Activated CD4-positive, CD25-positive, alpha-beta regulatory T cell treated with anti-CD3 and anti-CD28 coated beads, Interleukin-2, amount 50 U/mL, for 24 hours (primary cell): ENCODE data around the gene NRCAM.
A peak's percentile ranks its signal among the peaks of the same experiment; 100 is the strongest.

Experiments used
- ATAC-seq, 2 donors: fragments of 150-1000 bp; cut with Tn5 transposase; one replicate each; pipeline ENCODE4 v1.10.0; 2021; ENCODE audit warnings: mild to moderate bottlenecking in 1 of 2, moderate library complexity in 1 of 2

Gene NRCAM

DNA sequence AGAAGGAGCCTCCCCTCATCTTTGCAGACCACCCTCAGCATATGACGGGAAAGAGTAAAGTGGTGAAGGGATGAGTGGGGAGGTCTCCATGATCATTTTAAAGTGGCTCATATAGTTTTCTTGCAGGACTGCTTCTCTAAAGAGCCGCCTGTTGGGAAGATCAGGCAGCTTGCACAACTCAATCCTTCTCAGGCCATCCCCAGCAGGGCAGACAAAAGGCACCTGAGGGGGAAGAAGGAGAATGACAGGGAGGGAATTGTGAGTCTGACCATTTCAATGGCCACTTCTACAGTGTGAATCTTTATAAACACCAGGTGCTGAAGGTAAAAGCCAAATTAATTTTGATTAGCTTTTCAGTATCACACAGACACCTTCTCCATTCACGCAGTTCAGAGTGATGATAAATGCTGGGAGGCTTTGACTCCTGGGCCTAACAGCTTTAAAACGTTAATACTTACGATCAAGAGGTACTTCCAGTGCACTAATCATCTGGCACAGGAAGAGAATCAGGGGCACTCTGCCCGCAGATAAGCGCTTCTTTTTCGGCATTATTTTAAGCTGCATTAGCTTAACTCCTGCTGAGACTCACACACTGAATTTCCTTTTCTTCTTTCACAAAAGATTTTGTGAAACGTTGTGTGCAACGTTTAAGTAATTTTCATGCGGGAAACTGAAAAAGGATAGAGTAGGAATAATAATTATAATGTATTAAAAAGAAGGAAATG, 216.6 kb downstream of the NRCAM start:
- ATAC-seq, result no peak

GRCh38 chr7:108236681-108237415, 219.4 kb downstream of the NRCAM start:
- ATAC-seq, result no peak

- ATAC-seq, result no peak
Measured at GRCh38 chr7:108235451-108236061, 220.7 kb downstream of the NRCAM start.

GRCh38 chr7:108234971-108235450, 221.2 kb downstream of the NRCAM start:
- ATAC-seq, result no peak

DNA sequence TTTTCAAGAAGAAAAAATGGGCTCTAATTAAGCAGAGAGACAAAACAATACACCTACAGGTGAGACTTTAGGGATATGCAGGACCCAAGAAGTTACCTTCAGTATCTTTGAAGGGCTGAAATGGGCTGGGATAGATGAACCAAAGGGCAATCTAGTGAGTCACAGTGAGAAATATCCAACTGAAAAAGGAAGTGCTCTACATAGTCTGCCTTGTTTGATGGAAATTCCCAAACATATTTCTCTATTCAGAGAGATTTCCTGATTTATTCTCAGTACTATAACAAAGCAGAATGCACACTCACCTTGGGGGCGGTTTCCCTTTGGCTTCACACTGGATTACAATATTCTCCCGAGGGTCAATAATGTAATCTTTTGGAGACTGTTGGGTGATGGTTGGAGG, 222.0 kb downstream of the NRCAM start:
- no peak for ATAC-seq

DNA sequence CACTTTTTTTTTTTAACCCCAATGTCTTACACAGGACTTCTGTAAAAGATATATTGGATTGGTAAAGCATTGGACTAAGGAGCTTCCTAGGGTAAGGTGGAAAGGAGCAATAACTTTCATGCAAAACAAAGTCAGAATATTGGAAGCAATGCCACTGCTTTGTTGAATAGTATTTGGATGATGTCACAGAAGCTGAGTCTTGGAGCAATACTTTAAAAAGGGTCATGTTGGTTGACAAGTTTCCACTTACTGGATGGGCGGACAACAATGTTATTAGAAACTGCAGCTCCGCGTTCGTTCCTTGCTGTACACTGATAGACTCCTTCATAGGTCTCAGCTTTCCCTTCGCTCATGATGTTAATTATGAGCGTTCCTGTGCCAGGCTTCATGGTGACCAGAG, 224.2 kb downstream of the NRCAM start:
- ATAC-seq, result no peak

DNA sequence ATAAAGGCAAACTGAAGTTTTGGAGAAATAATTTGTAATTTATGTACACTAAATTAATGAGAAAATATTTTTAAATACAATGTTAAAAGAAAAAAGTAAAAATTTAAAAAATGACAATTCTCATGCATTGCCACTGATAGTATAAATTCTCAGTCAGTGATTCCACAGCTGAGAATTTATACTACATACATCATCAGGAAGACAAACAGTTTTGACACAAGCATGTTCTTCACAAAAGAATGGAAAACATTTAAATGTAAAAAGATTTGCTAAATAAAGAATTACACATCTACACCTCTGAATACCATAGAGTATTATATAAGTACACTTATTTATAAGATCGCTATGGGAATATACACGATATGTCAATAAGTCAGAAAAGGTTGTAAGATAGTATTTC, 225.0 kb downstream of the NRCAM start:
- no peak for ATAC-seq

- ATAC-seq, result no peak
Measured at GRCh38 chr7:108227366-108227765, 228.9 kb downstream of the NRCAM start.

GRCh38 chr7:108226816-108227299, 229.4 kb downstream of the NRCAM start:
- ATAC-seq, result no peak

- ATAC-seq, result no peak
Measured at GRCh38 chr7:108225531-108226181, 230.6 kb downstream of the NRCAM start.

- ATAC-seq, result no peak
Measured at GRCh38 chr7:108224387-108224786, 231.8 kb downstream of the NRCAM start.

- ATAC-seq, result no peak
Measured at GRCh38 chr7:108222236-108222892, 233.9 kb downstream of the NRCAM start.

DNA sequence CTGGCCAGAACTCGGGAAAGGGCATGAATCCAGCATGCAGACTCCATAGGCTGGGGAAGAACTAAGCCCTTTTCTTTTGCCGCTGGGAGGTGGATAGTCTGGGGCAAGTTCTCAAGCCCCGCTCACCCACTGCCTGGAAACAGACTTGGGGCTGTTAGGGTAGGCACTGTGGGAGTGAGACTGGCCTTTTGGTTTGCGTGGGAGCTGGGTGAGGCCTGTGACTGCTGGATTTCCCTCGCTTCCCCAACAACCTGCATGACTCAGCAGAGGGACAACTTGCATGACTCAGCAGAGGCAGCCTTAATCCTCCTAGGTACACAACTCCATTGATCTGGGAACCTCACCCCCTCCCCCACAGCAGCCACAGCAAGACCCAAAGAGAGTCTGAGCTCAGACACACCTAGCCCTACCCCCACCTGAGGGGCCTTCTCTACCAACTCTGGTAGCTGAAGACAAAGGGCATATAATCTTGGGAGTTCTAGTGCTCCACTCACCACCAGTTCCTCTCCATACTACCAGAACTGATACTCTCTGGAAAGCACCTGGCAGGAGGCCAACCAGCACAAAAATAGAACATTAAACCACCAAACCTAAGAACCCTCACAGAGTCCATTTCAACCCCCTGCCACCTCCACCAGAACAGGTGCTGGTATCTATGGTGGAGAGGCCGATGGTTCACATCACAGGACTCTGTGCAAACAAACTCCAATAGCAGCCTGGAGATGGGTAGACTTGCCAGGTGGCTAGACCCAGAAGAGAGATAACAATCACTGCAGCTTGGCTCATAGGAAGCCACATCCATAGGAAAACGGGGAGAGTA, 244.6 kb downstream of the NRCAM start:
- peak; percentile 28 to 38 for ATAC-seq

DNA sequence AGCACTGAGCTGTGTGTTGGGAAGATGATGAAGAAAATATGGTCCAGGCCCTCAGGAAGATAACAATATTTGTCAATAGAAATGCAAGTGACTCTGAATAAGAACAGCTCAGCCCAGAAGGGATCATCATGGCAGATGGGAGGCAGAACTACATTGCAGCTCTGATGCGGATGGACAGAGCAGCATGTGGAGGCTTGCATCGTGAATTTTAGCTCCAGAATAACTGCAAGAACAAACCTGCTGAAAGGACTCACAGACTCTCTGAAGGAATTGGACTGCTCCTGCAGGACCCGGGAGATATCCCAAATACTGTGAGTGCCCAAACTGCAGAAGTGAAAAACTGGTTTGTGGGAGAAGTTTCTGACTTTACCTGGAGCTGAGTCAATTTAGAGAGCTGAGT, 245.4 kb downstream of the NRCAM start:
- no peak for ATAC-seq

DNA sequence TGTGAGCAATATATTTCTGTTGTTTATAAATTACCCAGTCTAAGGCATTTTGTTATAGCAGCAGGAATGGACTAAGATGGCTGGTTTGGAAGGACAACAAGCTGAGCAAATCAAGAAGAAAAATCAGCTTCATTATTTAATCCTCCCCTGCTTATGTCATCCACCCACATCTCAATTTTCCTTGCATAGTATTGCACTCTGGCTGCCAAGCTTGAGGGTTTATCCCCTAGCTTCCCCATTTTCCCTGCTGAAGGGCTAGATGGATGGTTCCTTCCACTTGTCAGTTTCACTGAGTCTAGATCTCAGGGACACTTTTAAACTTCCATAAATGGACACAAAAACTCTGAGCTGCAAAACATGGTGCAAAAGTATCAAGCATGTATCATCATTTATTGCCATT, 250.9 kb downstream of the NRCAM start:
- ATAC-seq, result no peak

- ATAC-seq, result no peak
Measured at GRCh38 chr7:108204281-108204796, 251.9 kb downstream of the NRCAM start.

DNA sequence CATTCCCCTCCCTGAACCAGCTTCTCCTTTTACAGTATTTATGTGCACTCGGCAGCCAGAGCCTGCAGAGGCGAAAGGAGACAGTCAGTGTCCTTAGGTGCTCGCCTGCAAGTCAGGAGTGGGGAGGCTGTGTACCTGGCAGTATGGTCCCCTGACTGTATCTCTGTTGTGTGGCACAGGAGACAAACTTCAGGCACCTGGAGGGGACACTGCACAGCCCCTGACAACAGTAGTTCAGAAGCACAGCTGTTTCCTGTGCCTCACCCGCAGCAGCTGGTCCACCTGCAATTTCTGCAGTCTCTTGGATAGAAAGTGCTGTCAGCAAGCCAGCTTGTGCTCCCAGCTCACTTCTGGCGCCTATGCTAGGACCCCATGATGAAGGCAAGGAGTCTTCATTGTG, 252.7 kb downstream of the NRCAM start:
- ATAC-seq, result no peak

DNA sequence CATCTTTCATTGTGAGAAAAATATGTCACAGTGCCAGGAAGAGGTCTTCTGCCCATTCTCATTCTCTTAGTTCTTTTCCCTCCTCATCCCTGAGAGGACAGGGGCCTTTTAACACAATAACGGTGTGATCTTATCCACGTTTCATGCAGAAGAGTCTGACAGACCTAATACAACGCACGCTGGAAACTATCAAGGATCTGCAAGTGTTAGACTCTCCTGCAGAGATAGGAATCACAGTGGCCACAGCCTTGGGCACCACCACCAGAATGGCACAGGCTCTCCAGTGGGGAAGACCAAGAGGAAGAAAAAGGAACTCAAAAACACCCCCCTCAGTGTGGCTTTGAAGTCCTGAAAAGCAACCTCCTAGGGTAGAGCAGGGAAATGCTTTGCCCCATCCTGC, 253.5 kb downstream of the NRCAM start:
- no peak for ATAC-seq

DNA sequence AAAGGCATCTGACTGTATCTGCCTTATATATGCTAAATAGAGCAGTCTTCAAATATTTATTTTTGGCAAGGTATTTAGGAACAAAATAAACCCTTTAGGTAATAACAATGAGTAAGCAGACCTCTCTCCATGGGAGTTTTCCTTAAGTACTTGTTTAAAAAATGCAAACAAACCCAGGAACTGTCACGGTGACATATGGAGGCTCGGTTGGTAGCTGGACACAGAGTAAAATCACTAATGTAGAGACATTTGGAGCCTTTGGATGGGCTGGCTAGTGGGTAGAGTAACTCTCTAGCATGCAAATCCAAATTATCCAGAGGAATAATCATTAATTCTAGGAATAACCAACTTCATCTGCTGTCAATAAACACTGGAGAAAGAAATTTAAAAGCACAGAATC, 254.5 kb downstream of the NRCAM start:
- no peak for ATAC-seq

- no peak for ATAC-seq
Measured at GRCh38 chr7:108200326-108200725, 255.9 kb downstream of the NRCAM start.

- ATAC-seq, result no peak
Measured at GRCh38 chr7:108197371-108198091, 258.7 kb downstream of the NRCAM start.
